Hepatocyte (in vitro differentiated cells): Measurements from ENCODE around the gene LRP1B.

Experiments
- EZH2 ChIP-seq: fragments of 200-600 bp; sonication (generic); IDR thresholded peaks from 2 replicates; pipeline ENCODE4 v1.6.1; 2016; ENCODE audit warnings: antibody characterized with exemption, mild to moderate bottlenecking, borderline replicate concordance
- EZH2phosphoT487 ChIP-seq: fragments of 200-600 bp; sonication (generic); IDR thresholded peaks from one replicate; pipeline ENCODE4 v1.6.1; 2018; ENCODE audit warnings: antibody characterized with exemption, mild to moderate bottlenecking, low read depth, moderate library complexity; ENCODE audit not compliant: unreplicated experiment, severe bottlenecking

DNA sequence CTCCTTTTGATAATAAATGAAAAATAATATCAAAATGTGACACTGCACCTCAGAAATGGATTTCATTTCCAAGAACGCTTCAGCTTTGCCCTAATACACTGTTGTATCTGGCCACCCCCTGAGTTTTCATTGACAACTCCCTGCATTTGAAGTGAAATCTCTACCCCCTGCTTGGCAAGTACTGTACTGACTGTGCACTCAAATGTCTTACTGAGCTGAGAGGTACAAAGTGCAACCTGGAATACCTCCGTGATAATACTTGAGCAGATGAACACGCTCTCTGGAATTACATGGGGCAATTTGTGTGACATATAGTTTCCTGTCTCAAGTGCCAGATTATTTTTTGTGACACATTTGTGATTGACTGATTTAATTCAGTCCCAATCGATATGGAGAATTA lies 231.1 kb downstream of the LRP1B start:
- TF ChIP-seq EZH2, result no peak
- TF ChIP-seq EZH2phosphoT487, result no peak
